Renal cortical epithelial cell (primary cell): ENCODE measurements around the gene SATB1. TPM values are rescaled to one million over a fixed set of nuclear protein-coding genes. Genes with fewer than 3 reads are reported as not detected.
A peak's percentile ranks its signal among the peaks of the same experiment; 100 is the strongest.

ENCODE experiments used
- DNase-seq: peaks from one replicate; pipeline ENCODE4 v3.0.0-alpha.2; 2011; ENCODE audit warnings: low read depth
- total RNA-seq: library from RNA; depleted of rRNA; stranded (reverse); fragments of >200 nt; gene quantifications from 2 replicates; pipeline ENCODE4 v1.2.3, GENCODE V29; 2014

The SATB1 gene
- total RNA-seq, 1 donor from 2014 or later: 36.4 TPM

DNA sequence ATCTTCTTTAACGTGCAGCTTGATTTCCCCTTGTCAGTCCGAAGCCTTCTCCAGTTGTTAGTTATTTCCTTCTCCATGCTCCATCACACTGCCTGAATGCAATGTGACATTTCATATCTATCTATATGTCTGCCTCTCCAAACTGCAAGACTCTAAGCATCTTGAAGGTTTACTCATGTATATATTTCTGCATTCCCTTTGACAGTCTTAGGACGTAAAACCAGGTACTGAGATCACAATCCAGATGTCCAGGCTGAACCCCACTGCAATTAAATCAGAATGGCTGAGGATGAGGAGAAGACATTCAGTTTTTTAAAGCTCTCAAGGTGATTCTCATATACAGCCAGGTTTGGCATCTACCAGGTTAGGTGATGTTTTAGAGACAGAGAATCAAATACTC lies 6.1 kb upstream of the SATB1 start:
- no peak for DNase-seq

DNA sequence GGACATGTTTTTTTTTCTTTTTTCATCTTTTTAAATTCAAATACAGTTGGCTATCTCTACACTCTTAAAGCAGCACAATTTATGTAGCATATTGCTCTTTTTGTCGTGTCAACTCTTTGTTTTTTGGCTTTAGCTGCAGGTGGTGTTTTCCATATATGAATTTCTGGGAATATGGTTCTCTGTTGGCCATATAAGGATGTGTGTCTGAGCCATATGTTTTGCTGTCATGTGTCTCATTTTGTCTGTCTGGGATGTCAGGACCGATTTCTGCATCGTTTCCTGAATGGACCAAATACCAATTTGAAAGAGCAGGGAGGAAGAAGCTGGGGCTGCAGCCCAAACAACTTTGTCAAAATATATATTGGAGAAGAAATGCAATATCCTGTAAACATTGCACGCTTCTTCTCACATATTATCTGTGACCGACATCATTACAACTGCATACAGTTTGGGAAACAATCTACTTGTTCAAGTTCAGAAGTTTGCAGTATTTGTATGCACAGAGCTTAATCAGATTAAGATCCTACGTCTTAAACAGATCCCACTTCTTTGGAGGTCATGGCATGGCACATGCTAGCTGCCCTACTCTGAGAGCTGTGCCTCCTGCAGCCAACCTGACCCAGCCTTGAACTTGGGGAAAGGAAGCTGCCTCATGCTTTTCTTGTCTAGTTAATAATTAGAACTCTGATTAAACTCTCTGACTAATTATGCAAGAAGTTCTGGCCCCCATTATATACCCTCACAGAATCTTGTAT lies 4.0 kb upstream of the SATB1 start:
- DNase-seq: no peak

DNA sequence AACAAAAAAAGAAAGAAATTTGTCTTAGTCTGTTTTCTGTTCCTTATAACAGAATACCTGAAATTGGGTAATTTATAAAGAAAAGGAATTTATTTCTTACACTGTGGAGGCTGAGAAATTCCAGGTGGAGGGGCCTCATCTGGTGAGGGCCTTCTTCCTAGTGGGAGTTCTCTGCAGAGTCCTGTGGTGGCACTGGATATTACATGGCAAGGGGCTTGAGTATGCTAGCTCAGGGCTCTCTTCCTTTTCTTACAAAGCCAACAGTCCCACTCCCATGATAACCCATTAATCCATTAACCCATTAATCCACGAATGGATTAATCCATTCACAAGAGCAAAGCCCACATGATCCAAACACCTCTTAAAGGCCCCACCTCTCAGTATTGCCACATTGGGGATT lies 2.9 kb upstream of the SATB1 start:
- no peak for DNase-seq

DNA sequence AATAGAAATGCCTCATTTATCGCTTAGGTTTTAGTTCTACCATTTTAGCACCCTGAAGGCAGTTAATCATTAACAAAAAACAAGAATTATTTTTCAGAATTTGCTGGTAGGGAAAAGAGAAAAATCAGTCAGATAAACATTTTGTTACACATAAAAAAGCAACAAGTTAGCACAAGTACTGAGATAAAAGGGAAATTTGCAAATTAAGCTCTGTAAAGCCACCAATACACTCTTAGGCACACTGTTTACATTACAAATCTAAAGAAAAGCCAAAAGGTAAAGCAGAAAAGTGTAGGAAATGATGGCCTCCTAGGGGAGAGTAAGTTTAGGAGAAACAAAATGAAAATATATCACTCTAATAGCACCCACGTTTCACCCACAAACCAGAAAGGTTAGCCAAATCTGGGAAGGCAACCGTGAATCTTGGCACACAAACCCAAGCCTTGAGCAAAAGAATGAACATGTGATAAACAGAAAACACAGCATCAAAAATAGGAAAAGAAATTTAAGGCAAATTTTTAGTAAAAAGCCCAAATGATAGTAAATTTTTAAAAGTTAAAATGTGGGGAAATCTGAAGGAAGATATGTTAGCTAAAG lies 1.6 kb upstream of the SATB1 start:
- no peak for DNase-seq

DNA sequence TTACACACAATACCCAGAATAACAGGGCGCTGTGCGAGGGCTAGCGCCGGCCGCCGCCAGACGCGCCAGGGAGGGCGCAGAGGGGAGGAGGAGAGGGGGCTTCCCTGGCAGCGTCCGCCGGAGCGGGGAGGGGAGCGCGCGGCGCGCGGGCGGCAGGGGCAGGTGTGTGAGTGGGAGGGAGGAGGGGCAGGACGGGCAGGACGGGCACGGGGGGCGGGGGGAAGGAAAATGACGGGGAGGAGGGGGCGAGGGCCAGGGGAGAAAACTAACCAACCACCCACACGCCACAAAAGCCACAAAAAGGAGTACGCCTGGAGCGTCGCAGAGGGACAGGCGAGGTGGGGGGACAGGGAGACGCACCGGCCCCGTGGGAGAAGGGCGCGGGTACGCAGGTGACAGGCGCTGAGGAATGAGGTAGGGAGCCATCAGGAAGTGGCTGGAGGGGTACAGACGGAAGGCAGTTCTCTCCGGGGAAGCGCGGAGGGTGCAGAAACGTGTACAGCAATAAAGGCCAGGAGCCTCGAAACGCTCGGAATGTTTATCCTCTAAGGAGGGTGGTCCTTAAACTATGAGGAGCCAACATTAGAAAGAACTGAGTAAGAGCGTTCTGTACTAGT lies 610 bp upstream of the SATB1 start:
- peak; percentile 20 for DNase-seq

DNA sequence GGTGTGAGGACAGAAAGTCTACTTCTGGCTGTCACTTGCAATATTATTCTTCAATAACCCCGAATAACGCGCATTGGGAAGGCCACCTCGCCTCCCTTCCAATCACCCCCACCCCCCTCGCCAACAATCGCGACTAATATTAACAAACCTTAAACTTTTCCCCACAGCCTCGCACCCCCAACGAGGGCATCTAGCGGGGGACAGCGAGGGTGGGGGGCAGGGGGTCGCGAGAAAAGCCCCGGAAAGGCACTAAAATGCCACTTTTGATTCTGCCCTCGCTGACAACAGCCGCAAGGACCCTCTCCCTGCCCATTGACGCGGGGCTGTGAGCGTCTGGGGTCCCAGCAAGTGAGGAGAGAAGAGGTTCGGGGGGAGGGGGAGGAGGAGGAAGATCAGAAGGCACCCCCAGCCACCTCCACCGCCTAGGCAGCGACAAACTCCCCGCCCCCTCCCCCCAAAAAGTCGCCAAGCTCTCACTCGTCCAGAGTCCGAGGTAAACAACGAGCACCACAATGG lies 868 bp downstream of the SATB1 start:
- no peak for DNase-seq

DNA sequence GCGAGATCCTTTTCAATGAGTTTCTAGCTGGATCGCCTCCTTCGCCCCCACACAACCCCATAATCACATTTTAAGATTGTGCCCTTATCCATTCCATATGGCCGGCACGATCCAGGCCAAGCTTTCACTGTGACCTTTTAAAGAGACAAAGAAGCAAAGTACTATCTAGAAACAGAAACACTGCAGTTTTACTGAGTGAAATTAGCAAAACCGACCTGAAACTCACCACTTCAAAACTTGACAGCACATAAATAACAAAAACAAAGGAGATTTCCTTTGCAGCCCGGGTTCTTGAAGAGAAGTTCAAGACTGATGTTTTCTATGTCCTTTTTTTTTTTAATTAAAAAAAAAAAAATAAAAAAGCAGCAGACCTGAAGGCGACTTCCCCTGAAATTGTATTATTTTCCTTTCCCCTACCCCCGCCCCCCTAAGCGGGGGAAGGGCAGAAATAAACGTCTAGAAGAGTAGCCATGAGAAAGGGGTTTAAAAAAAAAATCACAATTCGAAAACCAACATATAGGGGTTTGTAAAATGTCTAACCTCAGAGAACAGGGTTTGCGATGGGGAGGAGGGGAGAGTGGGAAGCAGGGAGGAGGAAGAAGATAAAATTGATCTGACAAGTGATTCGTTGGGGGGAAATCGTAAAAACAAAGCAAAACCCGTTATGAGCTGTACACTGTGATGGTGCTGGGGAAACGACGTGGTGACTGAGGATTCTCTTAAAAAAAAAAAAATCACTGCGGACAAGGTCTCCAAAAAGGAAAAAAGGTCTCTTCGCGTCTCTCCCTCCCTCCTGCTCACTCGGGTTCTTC lies 1.5 kb downstream of the SATB1 start:
- peak; percentile 63 for DNase-seq

DNA sequence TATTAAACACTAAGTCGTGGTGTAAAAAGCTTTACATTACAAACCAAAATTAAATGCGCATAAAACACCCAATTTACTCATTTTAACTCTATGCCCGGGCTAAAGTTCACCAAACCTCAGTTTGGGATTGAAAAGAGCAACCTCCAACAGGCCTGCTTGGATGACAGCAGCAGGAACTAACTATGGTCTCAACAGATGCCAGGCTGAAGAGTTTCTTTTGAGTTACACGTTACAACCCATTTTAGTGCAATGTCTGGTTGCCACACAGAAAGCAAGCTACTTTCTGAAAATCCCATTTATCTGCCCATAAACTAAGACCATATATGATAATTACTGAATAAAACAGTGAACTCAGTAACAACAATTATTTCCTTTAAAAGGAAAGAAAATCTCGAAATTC lies 2.2 kb downstream of the SATB1 start:
- DNase-seq: no peak

DNA sequence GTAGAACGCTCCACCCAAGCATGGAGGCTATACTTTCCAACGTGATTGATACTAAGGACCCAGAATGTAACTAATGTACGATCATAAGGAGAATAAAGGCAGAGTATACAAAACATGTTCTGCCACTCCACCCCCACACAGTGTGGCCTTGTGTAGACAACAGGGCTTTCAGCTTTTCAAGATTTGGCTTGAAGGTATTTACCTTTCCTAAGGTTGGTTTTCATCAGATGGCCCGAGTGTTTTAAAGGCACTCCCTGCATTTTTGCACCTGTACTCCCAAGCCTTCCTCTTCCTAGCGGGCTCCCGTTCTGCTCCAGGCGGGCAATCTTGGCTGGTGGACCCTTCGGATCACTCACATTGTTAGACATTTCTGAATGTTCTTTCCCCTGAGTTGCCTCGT lies 4.6 kb downstream of the SATB1 start:
- DNase-seq: no peak

DNA sequence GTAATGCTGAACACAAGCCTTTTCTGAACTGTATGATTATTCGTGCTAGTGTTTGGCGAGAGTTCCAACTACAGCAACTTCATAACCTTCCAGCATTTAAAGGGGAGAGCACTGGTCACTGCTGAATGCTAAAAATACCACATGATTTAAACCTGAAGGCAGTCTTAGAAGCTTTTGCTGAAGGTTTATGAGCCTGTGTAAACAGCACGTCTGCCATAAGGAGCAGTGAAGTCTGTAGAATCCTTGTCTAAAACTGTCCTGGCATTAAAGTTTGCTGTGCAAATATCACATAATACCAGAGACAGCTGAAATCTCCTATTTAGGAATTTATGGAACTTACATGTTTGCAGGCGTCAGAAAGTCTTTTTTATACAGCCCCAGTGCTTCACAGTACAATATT lies 5.9 kb downstream of the SATB1 start:
- no peak for DNase-seq

DNA sequence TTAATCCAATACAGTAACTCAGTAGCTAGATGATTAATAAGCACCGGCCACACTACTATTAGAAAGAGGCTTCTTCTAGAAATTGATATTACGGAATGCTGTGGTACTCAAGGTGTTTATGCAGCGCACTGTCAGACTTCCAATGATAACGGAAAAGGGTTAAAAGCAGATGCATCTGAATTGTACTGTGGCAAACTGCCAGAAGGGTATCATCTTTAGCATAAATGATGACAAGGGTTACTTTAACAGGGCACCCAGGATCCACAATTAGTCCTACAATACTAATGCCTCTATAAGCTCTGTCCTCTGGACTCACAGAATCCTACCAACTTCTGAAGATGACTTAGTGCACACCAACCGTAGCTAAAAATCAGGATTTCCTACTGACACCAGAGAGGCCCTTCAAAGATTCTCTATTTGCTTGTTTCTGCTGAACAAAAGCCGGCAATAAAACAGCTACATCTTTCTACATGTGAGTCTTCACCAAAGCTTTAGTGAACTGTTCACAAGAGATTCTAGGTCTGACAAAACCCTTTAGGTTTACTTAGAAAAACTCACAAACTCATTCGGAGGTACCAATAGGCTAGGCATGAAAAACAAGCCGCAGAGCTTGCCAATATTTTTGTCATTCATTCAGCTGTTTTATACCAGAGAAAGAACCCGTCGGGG lies 7.1 kb downstream of the SATB1 start:
- DNase-seq: no peak

DNA sequence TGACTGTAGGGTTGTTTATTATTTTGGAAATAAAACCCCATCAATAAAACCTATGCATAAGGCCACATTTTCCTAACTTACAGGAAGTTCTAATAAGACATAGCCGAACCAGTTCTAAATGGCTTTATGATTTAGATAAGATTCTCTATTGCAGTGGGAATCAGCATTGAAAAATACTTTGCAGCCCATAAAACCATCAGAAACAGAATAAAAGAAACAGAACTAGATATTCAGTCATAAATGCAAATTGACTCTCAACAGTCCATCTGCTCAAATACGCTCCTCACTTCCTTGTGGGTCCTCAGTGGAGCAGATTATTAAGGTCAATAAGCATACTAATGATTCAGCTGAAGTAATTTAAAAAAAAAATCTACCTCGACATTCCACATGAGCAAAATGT lies 8.8 kb downstream of the SATB1 start:
- DNase-seq: no peak

DNA sequence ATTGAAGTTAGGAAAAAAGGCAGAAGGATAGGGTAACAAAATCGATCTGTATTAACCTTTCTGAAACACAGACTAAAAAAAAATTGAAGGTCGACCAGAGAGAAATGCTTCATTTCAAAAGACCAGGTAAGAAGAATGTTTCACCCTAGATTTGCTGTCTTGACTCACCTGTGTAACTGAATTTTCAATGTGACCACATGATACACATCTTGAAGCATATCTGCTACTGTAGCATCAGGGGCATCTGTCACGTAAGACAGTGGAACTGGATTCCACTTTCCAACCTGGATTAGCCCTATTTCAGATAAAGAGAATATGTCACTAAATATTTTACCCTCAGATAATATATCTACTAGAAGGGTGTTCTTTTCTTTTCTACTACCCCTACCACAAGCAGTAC lies 9.3 kb downstream of the SATB1 start:
- DNase-seq: no peak

DNA sequence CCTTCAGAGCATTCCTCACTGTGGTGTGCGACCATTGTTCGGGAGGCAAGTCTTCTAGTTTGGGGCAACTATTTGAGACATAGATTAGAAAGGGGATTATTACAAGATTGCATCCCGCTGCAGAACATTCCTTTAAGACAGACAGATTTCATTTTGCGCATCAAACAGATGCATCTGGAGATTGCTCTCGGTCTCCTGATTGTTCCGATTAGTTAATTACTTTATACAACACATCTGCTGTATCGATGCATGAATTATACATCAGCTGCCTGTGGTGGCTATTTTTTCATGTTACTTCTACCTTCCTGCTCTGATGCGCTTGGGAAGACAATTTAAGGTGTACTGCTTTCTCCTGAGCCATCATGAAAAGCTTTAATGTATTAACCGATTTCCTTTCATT lies 10.0 kb downstream of the SATB1 start:
- no peak for DNase-seq

DNA sequence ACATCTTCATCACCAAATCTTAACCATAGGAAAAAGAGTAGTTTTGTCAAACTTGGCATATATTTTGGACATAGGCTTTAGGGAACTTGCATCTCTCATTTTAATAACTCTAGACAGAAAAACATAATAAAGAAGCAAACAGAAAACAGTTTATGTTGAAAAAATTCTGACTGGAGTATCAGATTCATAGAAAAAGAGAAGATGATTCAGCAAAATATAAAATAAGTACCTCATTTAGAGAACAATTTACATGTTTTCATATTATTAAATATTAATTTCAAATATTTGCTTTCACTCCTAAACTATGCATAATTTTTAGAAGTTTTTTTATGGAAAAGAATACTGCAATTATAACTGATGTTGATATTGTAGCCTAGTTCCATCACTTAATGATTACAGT lies 12.5 kb downstream of the SATB1 start:
- no peak for DNase-seq

DNA sequence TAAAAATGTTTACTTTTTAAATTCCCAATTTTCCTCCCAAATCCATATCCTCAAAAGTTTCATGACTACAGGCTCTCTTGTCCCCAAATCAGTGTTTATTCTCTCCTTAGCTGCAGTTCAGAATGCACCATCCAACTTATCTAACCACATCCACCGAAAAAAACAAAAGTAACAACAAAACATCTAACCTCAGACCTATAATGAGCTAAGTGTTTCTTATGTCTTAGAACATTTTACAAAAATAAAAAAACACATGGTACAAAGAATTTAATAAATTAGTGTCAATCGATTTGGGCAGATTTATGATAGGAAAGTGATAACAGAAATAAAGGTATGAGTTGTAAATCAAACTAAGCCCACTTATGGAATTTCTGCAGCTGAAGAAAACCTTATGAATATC lies 13.6 kb downstream of the SATB1 start:
- DNase-seq: no peak

DNA sequence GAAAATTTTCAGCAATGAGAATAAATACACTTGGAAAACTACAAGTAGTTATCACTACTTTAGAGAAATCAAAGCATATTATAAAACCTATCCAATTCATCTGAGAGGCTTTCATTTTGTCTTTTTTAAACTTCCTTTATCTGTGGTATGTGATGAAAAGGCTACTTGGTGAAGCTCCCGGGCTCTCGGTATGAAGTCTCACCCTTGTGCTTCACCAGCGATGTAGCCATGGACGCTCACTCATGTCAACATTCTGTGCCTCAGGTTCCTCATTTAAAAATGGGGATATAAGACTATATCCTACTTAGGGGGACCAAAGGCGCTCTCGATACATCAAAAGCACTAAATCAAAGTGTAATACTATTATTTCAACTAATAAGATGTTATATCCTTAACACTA lies 14.9 kb downstream of the SATB1 start:
- DNase-seq: no peak

DNA sequence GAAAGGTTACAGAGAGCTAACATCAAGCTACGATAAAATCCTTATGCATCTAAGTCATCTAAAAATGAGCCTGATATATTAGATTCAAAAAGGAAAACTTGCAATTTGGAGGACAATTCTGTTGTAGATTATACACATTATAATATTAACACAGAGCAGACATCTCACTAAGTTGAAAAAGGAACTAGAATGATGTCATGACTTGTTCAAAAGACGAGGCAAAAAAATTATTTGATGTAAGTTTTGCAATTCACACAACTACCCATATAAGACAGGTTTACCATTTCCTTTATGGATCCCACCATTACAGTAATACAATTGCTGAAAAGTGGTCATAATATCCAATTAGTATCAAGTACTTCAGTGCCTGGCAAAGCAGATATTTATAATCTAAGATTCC lies 15.9 kb downstream of the SATB1 start:
- no peak for DNase-seq

DNA sequence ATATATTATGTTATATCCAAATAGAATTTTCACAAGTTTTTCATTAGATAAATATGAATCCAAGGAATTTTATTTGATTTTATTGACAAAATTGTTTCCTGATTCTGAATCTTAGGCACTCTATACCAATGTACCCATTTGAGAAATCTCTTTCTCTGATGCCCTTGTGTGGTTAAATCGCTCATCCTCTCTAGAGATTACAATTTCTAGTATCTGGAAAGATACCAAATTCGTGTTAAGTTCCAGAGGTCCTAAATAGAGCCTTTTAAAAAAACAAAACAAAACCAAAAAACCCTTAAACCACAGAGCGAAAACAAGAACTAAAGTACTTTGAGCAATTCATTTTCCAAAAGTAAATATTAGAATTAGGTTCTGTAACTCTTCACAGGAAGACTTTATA lies 20.0 kb downstream of the SATB1 start:
- DNase-seq: no peak

DNA sequence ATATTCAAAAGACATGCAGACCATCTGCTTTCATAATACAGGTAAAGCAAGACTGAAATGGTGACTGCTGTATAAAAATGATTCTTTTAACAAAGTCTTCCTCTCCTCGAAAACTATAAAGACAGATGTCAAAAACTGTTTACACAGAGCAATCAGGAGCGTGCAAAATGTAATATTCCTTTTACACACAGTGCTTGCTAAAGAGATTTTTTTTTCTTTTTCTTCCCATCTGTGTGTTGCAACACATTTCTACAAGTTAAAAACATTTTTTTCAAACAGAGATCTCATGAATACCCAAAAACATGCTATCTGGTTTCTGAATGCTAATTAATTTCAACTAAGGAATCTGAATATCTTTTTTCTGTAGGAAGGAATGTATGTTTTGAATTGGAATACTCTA lies 22.1 kb downstream of the SATB1 start:
- no peak for DNase-seq

DNA sequence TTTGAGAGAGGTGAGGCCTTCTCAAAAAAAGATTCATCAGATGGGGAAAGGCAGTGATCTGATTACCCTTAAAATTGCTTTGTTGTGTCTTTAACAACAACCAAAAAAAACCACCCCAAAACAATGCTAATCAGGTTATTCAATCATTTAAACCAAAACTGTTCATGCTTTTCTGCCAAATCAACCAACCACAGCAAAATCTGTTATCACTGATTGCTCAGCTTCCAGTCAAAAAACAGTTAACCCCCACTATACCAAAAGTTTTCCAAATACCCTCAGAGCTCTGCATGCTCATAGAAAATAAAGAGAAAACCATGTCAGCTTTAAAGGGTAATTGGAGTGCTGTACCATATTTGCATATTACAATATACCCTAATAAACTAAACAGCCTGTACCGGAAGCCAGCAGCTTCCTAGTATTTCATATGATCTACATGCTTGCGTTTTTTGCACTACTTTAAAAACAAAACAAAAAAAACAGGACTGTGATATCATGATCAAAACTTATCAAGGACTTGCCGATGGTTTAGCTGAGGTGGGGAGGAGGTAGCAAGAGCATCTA lies 22.8 kb downstream of the SATB1 start:
- no peak for DNase-seq
